Liver (tissue), 9 donors: ENCODE data around the gene AOAH. TPM values are rescaled to one million over a fixed set of nuclear protein-coding genes. Genes with fewer than 3 reads are reported as not detected.

ENCODE experiments used
- DNase-seq: peaks from one replicate; pipeline ENCODE4 v3.0.0-alpha.2; 2017; ENCODE audit warnings: low spot score
- H3K27ac ChIP-seq, 2 donors: one replicate each; pipeline ENCODE4 v1.7.0; 2013; ENCODE audit warnings: inconsistent platforms in 2 of 2, low read length in 2 of 2, control low read depth in 1 of 2, low read depth in 1 of 2, mild to moderate bottlenecking in 1 of 2
- H3K27me3 ChIP-seq, 4 donors: one replicate each; pipeline versions ENCODE4 v1.6.1 to v1.7.0; 2013; ENCODE audit warnings: low read length in 3 of 4, inconsistent platforms in 1 of 4, mild to moderate bottlenecking in 1 of 4, moderate library complexity in 1 of 4; ENCODE audit not compliant: control insufficient read depth in 4 of 4, insufficient read depth in 4 of 4
- H3K36me3 ChIP-seq, 4 donors: one replicate each; pipeline versions ENCODE4 v1.6.1 to v1.7.0; 2013; ENCODE audit warnings: low read length in 3 of 4, mild to moderate bottlenecking in 3 of 4, low read depth in 1 of 4, moderate library complexity in 1 of 4; ENCODE audit not compliant: control insufficient read depth in 4 of 4, insufficient read depth in 3 of 4
- H3K4me1 ChIP-seq, 4 donors: one replicate each; pipeline versions ENCODE4 v1.6.1 to v1.7.0; 2013; ENCODE audit warnings: low read length in 3 of 4, mild to moderate bottlenecking in 3 of 4, moderate library complexity in 1 of 4; ENCODE audit not compliant: control insufficient read depth in 4 of 4, insufficient read depth in 4 of 4
- H3K4me3 ChIP-seq, 3 donors: one replicate each; pipeline versions ENCODE4 v1.6.1 to v1.7.0; 2013; ENCODE audit warnings: low read length in 3 of 3, control low read depth in 1 of 3, low read depth in 1 of 3, mild to moderate bottlenecking in 1 of 3
- H3K9ac ChIP-seq, 2 donors: one replicate each; pipeline ENCODE4 v1.7.0; 2013; ENCODE audit warnings: low read length in 2 of 2, mild to moderate bottlenecking in 2 of 2, moderate library complexity in 2 of 2, control low read depth in 1 of 2, low read depth in 1 of 2
- H3K9me3 ChIP-seq, 4 donors: one replicate each; pipeline versions ENCODE4 v1.6.1 to v1.7.0; 2013; ENCODE audit warnings: low read length in 3 of 4; ENCODE audit not compliant: control insufficient read depth in 4 of 4
- CTCF ChIP-seq: fragments of 150-350 bp; IDR thresholded peaks from 2 replicates; pipeline ENCODE4 v1.5.1; 2017; ENCODE audit warnings: improper control_type of control experiment, low read depth, low read length; ENCODE audit not compliant: missing input control
- EGR1 ChIP-seq, 2 donors: IDR thresholded peaks; 2 replicates each; pipeline ENCODE4 v1.6.1; 2016 to 2018; ENCODE audit warnings: antibody characterized with exemption in 2 of 2, low read depth in 2 of 2
- FOXA2 ChIP-seq: IDR thresholded peaks from 2 replicates; pipeline ENCODE4 v1.6.1; 2016; ENCODE audit warnings: antibody characterized with exemption
- GABPA ChIP-seq, 2 donors: IDR thresholded peaks in 1 of 2; conservative IDR thresholded peaks in 1 of 2; 2 replicates each; pipeline ENCODE4 v1.6.1; 2016; ENCODE audit warnings: antibody characterized with exemption in 2 of 2, mild to moderate bottlenecking in 1 of 2, moderate library complexity in 1 of 2
- HNF4A ChIP-seq, 2 donors: conservative IDR thresholded peaks; 2 replicates each; pipeline ENCODE4 v1.6.1; 2016; ENCODE audit warnings: antibody characterized with exemption in 2 of 2, mild to moderate bottlenecking in 2 of 2
- HNF4G ChIP-seq: IDR thresholded peaks from 2 replicates; pipeline ENCODE4 v1.6.1; 2016; ENCODE audit warnings: antibody characterized with exemption
- MAX ChIP-seq: IDR thresholded peaks from 2 replicates; pipeline ENCODE4 v1.6.1; 2016; ENCODE audit warnings: antibody characterized with exemption
- NR2F2 ChIP-seq: IDR thresholded peaks from 2 replicates; pipeline ENCODE4 v1.6.1; 2016; ENCODE audit warnings: antibody characterized with exemption
- RAD21 ChIP-seq, 2 donors: IDR thresholded peaks; 2 replicates each; pipeline ENCODE4 v1.6.1; 2016; ENCODE audit warnings: antibody characterized with exemption in 2 of 2, mild to moderate bottlenecking in 2 of 2
- RXRA ChIP-seq, 2 donors: IDR thresholded peaks; 2 replicates each; pipeline ENCODE4 v1.6.1; 2017 to 2018; ENCODE audit warnings: antibody characterized with exemption in 2 of 2, mild to moderate bottlenecking in 1 of 2
- TAF1 ChIP-seq: conservative IDR thresholded peaks from 2 replicates; pipeline ENCODE4 v1.6.1; 2016; ENCODE audit warnings: antibody characterized with exemption, mild to moderate bottlenecking
- YY1 ChIP-seq: IDR thresholded peaks from 2 replicates; pipeline ENCODE4 v1.6.1; 2016; ENCODE audit warnings: antibody characterized with exemption, mild to moderate bottlenecking
- ZBTB33 ChIP-seq: IDR thresholded peaks from 2 replicates; pipeline ENCODE4 v1.6.1; 2016; ENCODE audit warnings: antibody characterized with exemption
- WGBS: extraction: QIAGEN DNeasy Blood & Tissue Kit; methylation state at CpG from one replicate; pipeline ENCODE4 v1.1.7; 2013; 5-methylcytosine and 5-hydroxymethylcytosine counted together
- polyA plus RNA-seq, 2 donors: library from polyadenylated mRNA; stranded (reverse) in 1 of 2; unstranded in 1 of 2; fragments of 200-250 nt in 1 of 2; fragments of >200 nt in 1 of 2; fragmentation: Nextera tagmentation in 1 of 2; extraction: Ambion mirVana in 1 of 2; gene quantifications; one replicate each; pipeline versions ENCODE4 v1.2.1 to v1.2.3, GENCODE V29; 2013 to 2015
- total RNA-seq, 2 donors: library from RNA; depleted of rRNA; stranded (reverse); fragments of >200 nt; gene quantifications; one replicate each; pipeline ENCODE4 v1.2.3, GENCODE V29; 2014
- donor health status: healthy.
- donor health status: healthy.
- donor health status: healthy.
- donor health status: healthy.
- donor health status: healthy.

Gene AOAH
- total and polyA plus RNA-seq, 4 donors, result 2.4 to 26.7 (median 5.8) TPM

GRCh38 chr7:36605261-36606051 is 118.8 kb downstream of the AOAH start:
- Histone ChIP-seq H3K27ac (no peak overlapping the region), H3K9me3 (no peaks in the 10 kb centered on the region), H3K9ac (no peak overlapping the region), H3K4me3 (no peak overlapping the region), H3K36me3 (no peaks in the 10 kb centered on the region), H3K27me3 (no peaks in the 10 kb centered on the region), H3K4me1 (no peaks in the 10 kb centered on the region)
- no peak for DNase-seq
- 83% methylated on average over 7 of the region's 7 CpGs for WGBS
- no peak for TF ChIP-seq HNF4G
- TF ChIP-seq YY1, result no peak
- TF ChIP-seq CTCF, result no peak
- TF ChIP-seq NR2F2, result no peak
- no peak for TF ChIP-seq RXRA (IDR thresholded peaks at IDR 0.05)
- no peak for TF ChIP-seq TAF1
- no peak for TF ChIP-seq GABPA (IDR thresholded peaks at IDR 0.05 in 1 of 2, conservative IDR thresholded peaks at IDR 0.05 in 1 of 2)
- no peak for TF ChIP-seq HNF4A (conservative IDR thresholded peaks at IDR 0.05)
- TF ChIP-seq EGR1 (IDR thresholded peaks at IDR 0.05; ENCODE audit: low read depth in 2 of 2), result no peak

GRCh38 chr7:36604806-36605205 is 119.5 kb downstream of the AOAH start:
- Histone ChIP-seq H3K9ac (no peak overlapping the region), H3K4me3 (no peak overlapping the region), H3K27ac (no peak overlapping the region), H3K36me3 (no peaks in the 10 kb centered on the region), H3K9me3 (no peaks in the 10 kb centered on the region), H3K4me1 (no peaks in the 10 kb centered on the region), H3K27me3 (no peaks in the 10 kb centered on the region)
- TF ChIP-seq NR2F2 (no peak), MAX (no peak), ZBTB33 (no peak), RAD21 (IDR thresholded peaks at IDR 0.05) (no peak), YY1 (no peak), FOXA2 (no peak), RXRA (IDR thresholded peaks at IDR 0.05) (no peak)
- DNase-seq, result no peak
- WGBS, result 80% methylated on average over 3 of the region's 3 CpGs
